HG02623 (cell line): ENCODE results near the gene DOCK1.

Source experiments
- ATAC-seq: cut with Tn5 transposase; IDR thresholded peaks from one replicate; pipeline ENCODE4 v1.9.1; 2021; ENCODE audit warnings: moderate library complexity; ENCODE audit not compliant: unreplicated experiment

DOCK1 gene

DNA sequence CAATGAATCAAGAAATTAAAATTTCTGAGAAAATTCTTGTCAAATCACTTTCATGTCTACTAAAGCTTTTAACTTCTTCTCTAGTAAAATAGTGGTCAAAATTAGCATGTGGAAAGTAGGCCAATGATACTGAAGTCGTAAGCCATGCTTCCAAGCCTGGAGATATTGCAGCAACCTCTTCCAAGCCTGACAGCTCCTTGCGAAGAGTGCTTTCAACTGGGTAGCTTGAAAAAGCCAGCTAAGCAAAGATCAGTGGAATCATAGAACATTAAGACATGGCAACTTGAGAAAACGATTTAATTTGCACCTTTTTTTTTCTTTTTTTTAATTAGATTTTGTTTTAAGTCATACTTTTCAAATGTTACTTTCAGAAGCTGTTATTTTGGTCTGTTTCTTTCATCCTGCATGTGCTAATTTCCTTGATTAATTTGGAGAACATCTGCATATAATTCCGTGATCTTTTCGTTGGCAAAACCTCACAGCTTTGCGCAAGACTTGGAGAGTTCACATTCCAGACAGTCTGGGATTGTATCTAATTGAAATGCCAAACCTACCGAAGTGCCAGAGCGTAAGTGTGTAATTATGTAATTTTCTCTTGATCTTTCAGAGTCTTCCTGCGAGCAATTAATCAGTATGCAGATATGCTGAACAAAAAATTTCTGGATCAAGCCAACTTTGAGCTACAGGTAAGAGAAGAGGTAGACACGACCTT lies 433.3 kb downstream of the DOCK1 start:
- no peak for ATAC-seq

DNA sequence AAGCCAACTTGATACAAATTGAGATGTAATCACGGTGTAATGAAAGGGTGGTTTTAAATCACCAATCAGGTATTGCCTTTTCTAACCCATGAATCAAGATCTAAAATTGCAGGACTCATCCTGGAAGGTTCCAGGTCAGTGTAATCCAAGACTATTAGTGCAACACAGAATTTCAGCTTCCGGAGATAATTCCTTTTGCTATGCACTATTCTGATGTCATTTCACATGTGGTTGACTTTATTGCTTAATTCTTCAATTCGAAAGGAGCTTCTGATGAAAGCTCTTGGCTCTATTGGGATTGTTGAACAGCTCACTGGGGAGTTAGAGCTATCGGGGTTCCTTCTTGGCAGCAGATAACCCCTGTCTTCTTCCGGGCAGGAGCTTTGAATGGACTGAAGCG lies 438.6 kb downstream of the DOCK1 start:
- ATAC-seq = no peak

DNA sequence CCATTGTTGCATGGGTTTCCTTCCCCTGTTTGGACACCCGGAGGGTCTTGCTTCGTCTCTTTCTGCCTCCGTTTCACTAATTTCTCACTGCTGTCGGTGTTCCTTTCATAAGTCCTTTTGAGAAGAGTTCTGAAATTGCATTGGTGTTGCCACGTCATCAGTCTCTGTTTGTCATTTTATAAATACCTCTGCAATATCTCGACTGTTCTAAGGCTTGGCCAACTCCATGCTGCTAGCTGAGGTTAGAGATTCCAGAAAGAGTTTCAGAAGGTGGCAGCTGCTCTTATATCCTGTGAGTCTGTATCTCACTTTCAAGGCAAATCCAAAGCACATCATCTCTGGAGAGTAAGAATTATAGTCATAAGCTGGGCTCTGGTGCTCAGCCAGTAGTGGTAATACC lies 439.1 kb downstream of the DOCK1 start:
- ATAC-seq = no peak

DNA sequence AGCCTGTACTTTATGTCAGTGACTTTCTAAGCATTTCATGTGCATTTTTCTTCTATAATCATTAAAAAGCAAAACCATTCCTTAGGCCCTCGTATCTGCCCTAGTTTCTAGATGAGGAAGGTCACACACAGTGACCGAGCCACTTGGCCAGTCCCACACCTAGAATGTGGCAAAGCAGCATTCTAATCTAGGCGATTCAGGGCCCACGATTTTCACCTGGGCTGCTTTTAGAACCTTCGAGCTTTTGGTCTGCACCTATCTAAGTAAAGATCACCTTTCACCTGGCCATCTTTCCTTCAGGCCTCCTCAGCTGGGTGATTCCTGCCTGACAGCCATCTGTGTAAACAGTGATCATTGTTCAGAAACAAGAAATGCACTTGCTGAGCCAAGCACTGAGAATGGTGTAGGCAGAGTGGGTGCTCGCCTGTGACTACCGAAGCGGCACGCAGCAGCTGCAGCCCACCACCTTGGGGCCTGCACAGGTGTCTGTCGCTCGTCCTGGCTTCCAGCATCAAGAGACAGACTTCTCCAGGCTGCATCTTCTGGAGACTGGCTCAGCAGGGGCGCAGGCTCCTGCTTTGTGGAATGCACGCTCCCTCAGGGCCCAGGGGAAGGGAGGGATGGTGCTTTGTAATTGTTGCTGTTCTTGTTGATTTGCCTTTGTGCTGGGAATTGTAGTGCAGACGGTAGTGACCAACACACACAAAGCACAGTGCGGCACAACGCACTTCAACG lies 440.2 kb downstream of the DOCK1 start:
- no peak for ATAC-seq

DNA sequence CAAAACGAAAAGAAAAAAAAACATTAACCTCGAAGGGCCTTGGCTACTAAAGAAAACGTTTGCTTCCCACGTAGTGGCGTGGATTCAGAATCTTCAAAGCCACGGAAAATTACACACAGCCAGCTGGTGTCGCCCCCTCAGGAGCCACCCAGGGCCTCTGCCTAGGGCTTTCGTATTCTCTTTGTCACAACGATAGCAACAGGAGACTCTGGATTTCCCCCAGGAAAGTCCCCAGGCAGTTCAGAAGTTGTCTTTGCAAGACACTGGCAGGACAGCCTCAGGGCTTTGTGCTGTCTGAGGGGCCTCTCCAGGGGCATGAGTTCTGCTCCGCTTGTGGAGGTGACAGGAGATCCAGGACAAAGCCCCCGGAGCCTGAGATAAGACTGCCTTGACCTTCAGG lies 441.4 kb downstream of the DOCK1 start:
- no peak for ATAC-seq

- ATAC-seq = no peak
Observed at GRCh38 chr10:127347202-127347959, 442.2 kb downstream of the DOCK1 start.

DNA sequence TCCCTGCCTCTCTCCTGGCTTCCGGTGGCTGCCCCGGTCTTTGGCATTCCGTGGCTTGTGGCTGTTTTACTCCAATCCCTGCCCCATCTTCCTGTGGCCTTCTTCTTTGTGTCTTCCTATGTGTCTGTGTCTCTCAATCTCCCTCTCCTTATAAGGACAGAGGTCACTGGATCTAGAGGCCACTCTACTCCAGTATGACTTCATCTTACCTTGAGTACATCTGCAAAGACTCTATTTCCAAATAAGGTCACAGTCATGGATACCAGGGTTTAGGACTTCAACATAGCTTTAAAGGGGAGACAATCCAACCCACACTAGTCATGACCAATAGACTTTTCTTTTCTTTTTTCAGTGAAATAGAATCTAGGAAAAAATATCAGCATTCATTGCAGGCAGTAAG lies 444.5 kb downstream of the DOCK1 start:
- no peak for ATAC-seq

GRCh38 chr10:127351542-127351941 lies 446.3 kb downstream of the DOCK1 start:
- ATAC-seq = no peak

- no peak for ATAC-seq
Observed at GRCh38 chr10:127353544-127353943, 448.3 kb downstream of the DOCK1 start.

DNA sequence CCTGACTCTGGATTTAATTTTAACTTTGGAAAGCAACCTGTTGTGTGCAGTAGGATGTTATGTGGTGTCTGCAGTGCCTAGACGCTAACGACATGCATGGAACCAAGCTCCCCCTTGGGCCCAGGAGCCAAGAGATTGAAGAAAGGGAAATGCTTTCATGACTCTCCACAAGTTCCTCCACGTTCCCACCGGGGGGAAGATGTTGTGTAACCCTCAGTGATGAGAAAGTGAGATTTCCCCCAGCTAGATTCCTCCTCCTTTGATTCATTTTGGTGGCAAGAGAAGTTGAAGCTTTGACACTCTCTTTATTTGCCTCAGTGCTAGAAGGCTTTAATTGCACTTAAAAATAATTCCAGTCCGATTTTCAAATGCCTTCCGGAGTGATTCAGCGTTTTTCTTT lies 449.0 kb downstream of the DOCK1 start:
- ATAC-seq = no peak

DNA sequence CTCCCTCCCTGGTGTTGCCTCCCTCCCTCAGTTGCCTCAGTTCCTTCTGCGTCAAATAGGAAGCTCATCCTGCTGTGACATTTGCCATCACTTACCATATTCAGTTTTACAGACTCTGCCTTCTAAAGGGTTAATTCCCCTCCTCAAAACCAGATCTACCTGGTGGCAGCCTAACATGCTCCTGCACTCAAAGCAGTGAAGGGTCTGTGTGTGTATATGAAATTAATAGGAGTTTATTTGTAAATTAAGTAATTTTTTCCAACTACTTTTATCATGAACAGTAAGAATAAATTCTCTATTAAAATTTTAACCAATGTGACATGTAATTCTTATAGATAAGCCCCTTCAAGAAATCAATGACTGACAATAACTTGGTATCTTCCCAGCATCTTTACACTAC lies 449.8 kb downstream of the DOCK1 start:
- no peak for ATAC-seq

DNA sequence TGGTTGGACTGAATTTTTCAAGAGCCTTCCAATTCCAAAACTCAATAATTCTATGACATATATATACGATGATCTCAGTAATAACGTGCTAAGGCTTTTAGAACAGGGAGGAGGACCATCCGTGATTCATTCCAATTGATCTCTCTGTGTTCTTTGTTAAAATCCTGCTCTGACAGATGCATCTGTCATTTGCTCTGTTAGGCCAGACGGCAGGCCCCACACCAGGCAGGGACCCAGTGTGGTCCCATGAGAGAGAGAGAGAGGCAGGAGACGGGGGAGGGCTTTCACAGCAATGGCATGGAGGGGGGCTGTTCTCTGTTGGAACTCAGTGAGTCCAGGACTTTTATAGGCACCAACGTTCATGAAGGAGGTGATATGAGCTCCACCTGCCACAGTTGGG lies 451.1 kb downstream of the DOCK1 start:
- no peak for ATAC-seq

DNA sequence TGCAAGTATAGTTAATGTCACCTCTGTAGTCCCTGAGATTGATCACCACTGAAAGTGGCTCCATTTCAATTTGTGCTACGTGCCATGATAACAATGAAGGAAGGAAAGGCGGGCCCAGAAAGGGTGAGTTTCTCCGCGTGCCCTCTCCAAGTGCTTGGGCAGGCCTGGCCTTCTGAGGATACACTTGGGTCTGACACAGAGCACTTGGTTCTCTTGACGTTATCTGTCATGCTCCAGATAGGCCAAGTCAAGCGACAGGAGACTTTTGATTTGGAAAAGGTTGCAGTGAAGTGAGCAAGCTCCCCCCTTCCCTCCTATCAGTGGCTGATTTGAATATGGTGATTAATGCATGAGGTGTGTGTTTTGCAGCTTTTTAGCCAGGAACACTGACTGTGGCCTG lies 452.0 kb downstream of the DOCK1 start:
- no peak for ATAC-seq

DNA sequence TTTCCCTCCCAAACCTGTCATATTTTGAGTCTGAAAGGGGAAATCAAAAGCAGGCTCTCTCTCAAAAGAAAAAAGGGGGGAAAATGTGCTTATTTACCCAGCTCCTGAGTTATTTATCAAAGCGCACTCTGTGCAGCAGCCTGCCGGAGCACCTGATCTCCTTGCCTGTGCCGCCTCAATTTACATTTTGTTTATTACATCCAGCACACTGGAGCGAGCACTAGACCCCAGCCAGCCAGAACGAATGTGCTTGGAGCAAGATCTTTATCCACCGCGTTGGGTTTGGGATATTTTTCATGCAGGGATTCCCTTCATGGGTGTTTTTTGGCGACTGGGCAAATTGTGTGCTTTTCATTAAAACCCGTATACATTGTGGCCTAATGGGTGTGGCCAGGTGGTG lies 453.1 kb downstream of the DOCK1 start:
- no peak for ATAC-seq

DNA sequence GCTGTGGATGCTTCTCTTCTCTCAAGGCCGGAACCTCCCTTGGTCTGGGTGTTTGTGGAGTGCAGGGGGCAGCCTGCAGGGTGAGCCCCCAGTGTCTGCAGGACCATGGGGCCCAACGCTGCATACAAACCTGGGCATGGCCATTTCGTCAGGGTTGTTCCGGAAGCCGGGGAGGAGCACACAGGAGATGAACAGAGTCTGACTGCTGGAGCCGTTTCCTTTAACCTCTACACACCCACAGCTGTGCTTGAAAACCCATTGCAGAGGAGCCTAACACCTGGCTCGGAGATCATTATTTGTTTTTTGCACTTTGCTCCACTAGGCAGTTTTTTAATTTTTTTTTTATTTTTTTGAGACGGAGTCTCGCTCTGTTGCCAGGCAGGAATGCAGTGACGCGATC lies 458.8 kb downstream of the DOCK1 start:
- ATAC-seq = no peak

DNA sequence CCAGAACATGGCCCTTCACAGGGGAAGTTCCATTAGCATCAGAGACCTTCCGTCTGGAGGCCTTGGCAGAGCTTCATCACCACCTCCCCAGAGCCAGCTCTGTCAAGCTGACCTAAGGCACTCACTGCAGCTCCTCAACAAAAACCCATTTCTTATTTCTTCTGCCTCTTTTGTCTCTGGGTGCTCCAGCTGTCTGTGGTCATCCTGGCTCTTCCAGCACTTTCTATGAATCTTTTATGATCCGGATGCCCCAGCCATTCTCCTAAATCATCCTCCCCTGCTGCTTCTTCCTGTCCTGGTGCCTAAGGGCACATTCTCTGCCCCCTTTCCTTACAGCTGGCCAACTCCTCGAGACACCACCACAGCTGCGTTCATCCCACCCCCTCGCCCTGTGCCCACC lies 462.9 kb downstream of the DOCK1 start:
- no peak for ATAC-seq

- ATAC-seq = no peak
Observed at GRCh38 chr10:127368929-127369328, 463.7 kb downstream of the DOCK1 start.

DNA sequence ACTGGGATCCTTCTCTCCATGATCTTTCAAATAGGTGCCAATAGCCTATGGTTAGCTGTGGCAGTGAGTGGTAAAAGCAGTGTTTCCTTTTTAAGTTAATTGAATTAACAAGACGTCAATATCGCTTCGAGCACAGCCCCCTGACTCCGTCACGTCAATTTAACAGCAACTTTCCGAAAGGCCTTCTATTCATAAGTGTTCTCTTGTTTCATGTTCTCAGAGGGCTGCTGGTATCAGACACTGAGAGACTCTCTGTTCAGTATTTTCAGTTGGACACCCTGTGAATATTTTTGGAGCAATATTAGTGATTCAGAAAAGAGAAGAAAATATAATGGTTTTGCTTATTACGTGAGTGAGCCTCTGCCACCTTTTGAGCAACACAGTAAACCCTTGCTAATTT lies 465.4 kb downstream of the DOCK1 start:
- no peak for ATAC-seq

DNA sequence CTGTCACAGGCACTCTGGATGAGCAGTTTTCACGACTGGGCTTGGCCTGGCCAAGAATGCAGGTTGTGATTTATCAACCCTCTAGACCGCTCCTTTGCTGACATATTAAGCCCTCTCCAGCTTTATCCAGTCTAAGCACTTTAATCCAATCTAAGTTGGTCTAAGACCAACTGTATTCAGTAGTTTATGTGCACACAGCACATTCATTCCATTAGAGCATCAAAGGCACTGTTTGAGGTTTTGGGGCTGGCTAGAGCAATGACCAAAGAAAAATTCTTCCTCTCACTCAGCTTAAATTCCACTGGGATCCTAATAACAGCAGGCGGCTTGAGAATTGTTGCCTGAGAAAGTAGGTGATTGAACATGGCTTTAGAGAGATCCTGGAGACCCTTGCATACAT lies 467.1 kb downstream of the DOCK1 start:
- ATAC-seq = no peak

GRCh38 chr10:127374074-127374680 lies 468.9 kb downstream of the DOCK1 start:
- ATAC-seq = no peak

DNA sequence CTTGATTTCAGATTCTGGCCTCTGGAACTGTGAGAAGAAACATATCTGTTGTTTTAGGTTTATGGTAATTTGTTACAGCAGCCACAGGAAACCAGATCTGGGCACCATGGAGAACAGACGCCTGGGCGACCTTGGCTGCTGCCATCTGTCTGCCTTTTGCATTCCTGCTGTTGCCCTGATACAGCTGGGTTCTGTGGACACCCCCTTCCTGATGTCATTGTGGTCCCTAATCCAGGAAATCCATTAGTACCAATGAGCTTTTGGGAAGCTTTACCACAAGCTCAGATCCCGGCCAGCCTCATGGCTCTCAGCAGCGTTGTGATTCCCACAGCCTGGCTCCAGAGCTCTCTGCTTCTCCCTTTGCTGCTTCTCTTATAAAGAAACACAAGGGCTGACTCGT lies 469.7 kb downstream of the DOCK1 start:
- no peak for ATAC-seq

GRCh38 chr10:127375461-127375860 lies 470.2 kb downstream of the DOCK1 start:
- ATAC-seq = no peak
